Suprapubic skin (tissue), 4 donors: Measurements from ENCODE around the gene PPP2R5B. TPM values are rescaled to one million over a fixed set of nuclear protein-coding genes. Genes with fewer than 3 reads are reported as not detected.

Experiments used
- DNase-seq, 2 donors: peaks; one replicate each; pipeline ENCODE4 v3.0.0-alpha.2; 2019; ENCODE audit warnings: low spot score in 2 of 2
- H3K27ac ChIP-seq: fragments of 200-600 bp; sonication (generic); one replicate; pipeline ENCODE4 v1.5.1; 2019
- H3K27me3 ChIP-seq: fragments of 200-600 bp; sonication (generic); one replicate; pipeline ENCODE4 v1.5.1; 2019
- H3K36me3 ChIP-seq: fragments of 200-600 bp; sonication (generic); one replicate; pipeline ENCODE4 v1.5.1; 2019
- H3K4me1 ChIP-seq: fragments of 200-600 bp; sonication (generic); one replicate; pipeline ENCODE4 v1.5.1; 2019
- H3K4me3 ChIP-seq: fragments of 200-600 bp; sonication (generic); one replicate; pipeline ENCODE4 v1.5.1; 2019; ENCODE audit warnings: mild to moderate bottlenecking
- H3K9me3 ChIP-seq: fragments of 200-600 bp; sonication (generic); one replicate; pipeline ENCODE4 v1.5.1; 2019
- EP300 ChIP-seq: sonication (generic); formaldehyde crosslinking; IDR thresholded peaks from one replicate; pipeline ENCODE4 v1.6.1; 2017; ENCODE audit warnings: antibody characterized with exemption
- POLR2A ChIP-seq, 2 donors: fragments of 450-650 bp; IDR thresholded peaks; one replicate each; pipeline ENCODE4 v1.6.1; 2017; ENCODE audit warnings: antibody characterized with exemption in 2 of 2, mild to moderate bottlenecking in 2 of 2, moderate library complexity in 2 of 2
- POLR2AphosphoS5 ChIP-seq, 3 donors: sonication (generic); formaldehyde crosslinking; IDR thresholded peaks; one replicate each; pipeline ENCODE4 v1.6.1; 2017; ENCODE audit warnings: antibody characterized with exemption in 3 of 3
- WGBS: methylation state at CpG from one replicate; pipeline ENCODE4 v1.1.5; 2018; 5-methylcytosine and 5-hydroxymethylcytosine counted together
- total RNA-seq, 4 donors: library from RNA; depleted of rRNA; stranded (reverse); fragments of >200 nt; gene quantifications; one replicate each; pipeline ENCODE4 v1.1.0, GENCODE V29; 2016
- TF ChIP-seq, protein P1 (sequence below), 2 donors: fragments of 200-600 bp in 1 of 2; fragments of 450-650 bp in 1 of 2; sonication (generic) in 1 of 2; IDR thresholded peaks; one replicate each; pipeline ENCODE4 v1.5.1; 2016 to 2019; ENCODE audit warnings: antibody characterized with exemption in 2 of 2, mild to moderate bottlenecking in 1 of 2, moderate library complexity in 1 of 2

Gene PPP2R5B
- total RNA-seq: 10 to 100 TPM; 20.1 to 38.3 (median 27.3) TPM

DNA sequence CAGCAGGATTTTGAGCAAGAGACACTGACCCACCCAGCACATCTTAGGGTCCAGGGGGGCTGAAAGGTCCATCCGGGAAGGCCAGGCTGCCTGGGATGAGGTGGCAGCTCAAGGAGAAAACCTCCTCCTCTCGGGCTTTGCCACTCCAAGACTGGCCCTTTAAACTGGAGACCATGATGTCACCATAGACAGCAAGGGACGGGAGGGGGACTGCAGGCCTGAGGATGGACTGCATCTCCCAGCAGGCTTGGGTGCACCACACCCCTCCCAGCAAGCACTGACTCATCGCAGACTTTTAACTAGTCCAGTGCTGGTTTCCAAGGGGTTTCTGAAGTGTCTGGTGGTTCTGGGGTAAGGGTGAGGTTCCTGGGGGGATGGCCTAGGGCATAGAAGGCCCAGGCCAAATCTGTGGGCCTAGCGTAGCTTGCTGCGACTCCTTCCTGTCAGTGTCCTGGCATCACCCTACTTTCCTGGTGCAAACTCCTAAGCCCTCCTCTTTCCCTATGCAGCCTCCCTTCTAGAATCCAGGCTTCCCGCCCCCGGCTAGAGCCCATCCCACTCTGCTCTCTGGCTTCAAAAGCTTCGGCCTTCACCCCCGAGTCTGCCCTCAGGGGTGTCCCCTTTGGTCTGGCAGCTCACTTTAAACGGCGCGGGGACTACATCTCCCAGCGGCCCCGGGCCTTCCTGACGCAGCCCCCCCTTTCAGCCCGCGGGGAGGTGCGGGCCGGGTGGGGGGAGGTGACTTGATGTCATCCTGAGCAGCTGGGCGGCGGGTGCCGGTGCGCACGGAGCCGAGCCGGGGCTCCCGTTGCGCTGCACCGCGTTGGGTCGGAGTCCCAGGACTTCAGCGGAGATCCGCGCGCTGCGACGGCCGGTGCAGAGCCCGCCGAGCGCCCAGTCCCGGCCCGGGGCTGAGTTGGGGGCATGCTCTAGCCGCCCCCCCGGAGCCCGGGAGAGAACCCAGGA is at the start of gene PPP2R5B:
TSS of gene PPP2R5B (plus strand) at position 746 of the 966 bp plus-strand sequence. CDS start 1,046 bp downstream, outside the sequence.
- DNase-seq: peak; percentile 95 to 96
- H3K9me3 ChIP-seq: no peaks in the 10 kb centered on the region

DNA sequence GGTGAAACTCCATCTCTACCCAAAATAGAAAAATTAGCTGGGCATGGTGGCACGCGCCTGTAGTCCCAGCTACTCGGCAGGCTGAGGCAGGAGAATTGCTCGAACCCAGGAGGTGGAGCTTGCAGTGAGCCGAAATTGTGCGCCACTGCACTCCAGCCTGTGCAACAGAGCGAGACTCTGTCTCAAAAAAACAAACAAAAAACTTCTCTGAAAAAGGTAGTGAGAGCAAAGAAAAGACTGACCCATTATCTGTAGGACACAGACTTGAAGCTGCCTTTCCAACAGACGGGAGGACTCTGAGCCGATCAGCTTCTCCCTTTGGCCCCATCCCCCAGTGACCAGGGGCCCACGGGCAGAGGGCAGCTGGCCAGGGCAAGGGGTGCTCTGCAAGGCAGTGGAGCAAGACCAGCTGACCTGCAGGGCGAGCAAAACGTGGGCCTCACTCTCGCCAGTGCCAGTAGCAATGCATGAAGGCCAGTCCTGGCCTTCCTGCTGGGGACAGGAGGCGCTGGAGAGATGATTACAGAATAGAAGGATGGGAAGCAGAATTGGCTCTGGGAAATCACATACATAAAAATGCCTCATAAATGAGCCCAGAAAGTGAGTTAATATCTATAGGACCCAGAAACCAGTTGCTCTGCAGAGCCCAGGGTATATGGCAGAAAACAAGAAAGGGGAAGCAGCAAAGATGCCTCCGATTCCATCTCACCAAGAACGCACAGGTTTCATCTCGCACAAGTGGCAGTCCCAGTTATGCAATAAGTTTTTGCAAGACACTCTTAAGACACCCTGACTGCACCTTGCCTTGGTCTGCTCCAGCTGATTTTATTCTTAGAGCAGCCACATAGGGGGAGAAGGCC is 48.9 kb upstream of the PPP2R5B start:
- no peak for TF ChIP-seq POLR2AphosphoS5 (IDR thresholded peaks at IDR 0.05)
- Histone ChIP-seq H3K9me3 (no peaks in the 10 kb centered on the region), H3K27me3 (no peaks in the 10 kb centered on the region), H3K27ac (peak overlapping the region; percentile 90), H3K4me1 (peaks cover 87% of the 10 kb centered on the region), H3K4me3 (peak overlapping the region; percentile 95), H3K36me3 (peaks cover 31% of the 10 kb centered on the region)
- DNase-seq: no peak
- WGBS: 65% methylated on average over 17 of the region's 17 CpGs

More for the DNA sequence above, at the start of gene PPP2R5B:
- Histone ChIP-seq H3K36me3 (peaks cover 11% of the 10 kb centered on the region), H3K27ac (peak within 1 kb of the TSS; percentile 88), H3K4me3 (peak within 1 kb of the TSS; percentile 96), H3K4me1 (peaks cover 22% of the 10 kb centered on the region), H3K27me3 (no peaks in the 10 kb centered on the region)
- under 1% methylated on average over 32 of the region's 47 CpGs for WGBS
- TF ChIP-seq POLR2AphosphoS5 (IDR thresholded peaks at IDR 0.05): peak in 2 of 3 donors; percentile 27 to 80
- no peak for TF ChIP-seq EP300
- TF ChIP-seq POLR2A (IDR thresholded peaks at IDR 0.05): peak in 1 of 2 donors; percentile 46
- TF ChIP-seq, protein P1, sequence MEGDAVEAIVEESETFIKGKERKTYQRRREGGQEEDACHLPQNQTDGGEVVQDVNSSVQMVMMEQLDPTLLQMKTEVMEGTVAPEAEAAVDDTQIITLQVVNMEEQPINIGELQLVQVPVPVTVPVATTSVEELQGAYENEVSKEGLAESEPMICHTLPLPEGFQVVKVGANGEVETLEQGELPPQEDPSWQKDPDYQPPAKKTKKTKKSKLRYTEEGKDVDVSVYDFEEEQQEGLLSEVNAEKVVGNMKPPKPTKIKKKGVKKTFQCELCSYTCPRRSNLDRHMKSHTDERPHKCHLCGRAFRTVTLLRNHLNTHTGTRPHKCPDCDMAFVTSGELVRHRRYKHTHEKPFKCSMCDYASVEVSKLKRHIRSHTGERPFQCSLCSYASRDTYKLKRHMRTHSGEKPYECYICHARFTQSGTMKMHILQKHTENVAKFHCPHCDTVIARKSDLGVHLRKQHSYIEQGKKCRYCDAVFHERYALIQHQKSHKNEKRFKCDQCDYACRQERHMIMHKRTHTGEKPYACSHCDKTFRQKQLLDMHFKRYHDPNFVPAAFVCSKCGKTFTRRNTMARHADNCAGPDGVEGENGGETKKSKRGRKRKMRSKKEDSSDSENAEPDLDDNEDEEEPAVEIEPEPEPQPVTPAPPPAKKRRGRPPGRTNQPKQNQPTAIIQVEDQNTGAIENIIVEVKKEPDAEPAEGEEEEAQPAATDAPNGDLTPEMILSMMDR (IDR thresholded peaks at IDR 0.05): no peak

DNA sequence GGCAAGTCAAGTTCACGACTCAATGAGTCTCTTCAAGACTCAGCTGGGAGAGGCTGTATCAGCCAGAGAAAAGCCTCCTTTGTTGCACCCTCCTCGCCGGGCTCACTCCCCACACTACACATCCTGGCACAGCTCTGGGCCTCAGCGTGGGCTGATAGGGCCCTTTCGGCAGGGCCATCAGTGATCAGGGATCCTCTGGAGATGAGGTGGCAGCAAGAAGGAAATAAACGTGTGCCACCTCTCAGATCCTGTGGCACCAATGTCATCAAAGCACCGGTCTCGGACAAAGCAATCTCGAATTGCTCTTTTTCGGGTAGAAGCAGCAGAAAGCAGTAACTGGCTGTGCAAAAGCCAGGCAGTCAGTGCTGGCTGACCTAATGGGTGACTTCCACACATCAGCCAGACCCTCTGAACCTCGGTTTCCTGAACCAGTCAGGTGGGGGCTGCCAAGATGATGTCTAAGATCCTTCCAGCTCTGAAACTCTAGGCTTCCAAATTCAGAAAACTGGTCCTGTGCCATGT is 48.2 kb upstream of the PPP2R5B start:
- H3K4me1 ChIP-seq: peaks cover 87% of the 10 kb centered on the region
- DNase-seq: no peak
- TF ChIP-seq POLR2A (IDR thresholded peaks at IDR 0.05): no peak
- TF ChIP-seq, protein P1 (IDR thresholded peaks at IDR 0.05): no peak
- TF ChIP-seq POLR2AphosphoS5 (IDR thresholded peaks at IDR 0.05): no peak
- no peak for TF ChIP-seq EP300
- H3K4me3 ChIP-seq: peak overlapping the region; percentile 95
- no peaks in the 10 kb centered on the region for H3K9me3 ChIP-seq
- H3K27ac ChIP-seq: peak overlapping the region; percentile 90
- H3K27me3 ChIP-seq: no peaks in the 10 kb centered on the region
- 25% methylated on average over 11 of the region's 11 CpGs for WGBS
- H3K36me3 ChIP-seq: peaks cover 26% of the 10 kb centered on the region

DNA sequence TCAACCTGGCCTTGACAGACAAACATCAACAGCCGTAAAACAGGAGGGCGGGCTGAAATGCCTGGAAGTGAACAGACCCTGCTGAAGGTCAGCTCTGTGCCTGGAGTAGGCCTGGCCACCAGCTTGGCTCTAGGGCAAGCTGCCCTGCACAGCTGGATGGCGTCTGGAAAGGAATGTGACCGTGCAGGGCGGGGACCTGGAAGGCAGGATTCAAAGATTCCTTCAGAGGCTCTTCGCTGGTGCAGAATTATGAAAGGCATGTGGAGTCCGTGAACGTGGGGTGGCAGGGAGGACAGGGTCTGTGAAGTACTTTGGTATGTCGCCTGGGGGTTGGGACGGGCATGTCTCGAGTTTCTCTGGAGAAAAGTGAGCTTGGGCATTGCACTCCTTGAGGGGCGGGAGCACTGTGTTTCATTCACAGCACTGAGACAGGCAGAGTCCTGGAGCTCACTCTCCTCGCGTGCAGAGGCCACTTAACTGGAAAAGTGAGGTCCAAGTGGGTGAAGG is 47.6 kb upstream of the PPP2R5B start:
- no peak for DNase-seq
- TF ChIP-seq EP300 (no peak), POLR2AphosphoS5 (IDR thresholded peaks at IDR 0.05) (peak in 1 of 3 donors; percentile 41)
- no peaks in the 10 kb centered on the region for H3K9me3 ChIP-seq
- WGBS: 14% methylated on average over 14 of the region's 14 CpGs
- H3K27ac ChIP-seq: peak overlapping the region; percentile 90
- H3K4me1 ChIP-seq: peaks cover 87% of the 10 kb centered on the region
- H3K4me3 ChIP-seq: peak overlapping the region; percentile 95
- peaks cover 23% of the 10 kb centered on the region for H3K36me3 ChIP-seq
- no peaks in the 10 kb centered on the region for H3K27me3 ChIP-seq

DNA sequence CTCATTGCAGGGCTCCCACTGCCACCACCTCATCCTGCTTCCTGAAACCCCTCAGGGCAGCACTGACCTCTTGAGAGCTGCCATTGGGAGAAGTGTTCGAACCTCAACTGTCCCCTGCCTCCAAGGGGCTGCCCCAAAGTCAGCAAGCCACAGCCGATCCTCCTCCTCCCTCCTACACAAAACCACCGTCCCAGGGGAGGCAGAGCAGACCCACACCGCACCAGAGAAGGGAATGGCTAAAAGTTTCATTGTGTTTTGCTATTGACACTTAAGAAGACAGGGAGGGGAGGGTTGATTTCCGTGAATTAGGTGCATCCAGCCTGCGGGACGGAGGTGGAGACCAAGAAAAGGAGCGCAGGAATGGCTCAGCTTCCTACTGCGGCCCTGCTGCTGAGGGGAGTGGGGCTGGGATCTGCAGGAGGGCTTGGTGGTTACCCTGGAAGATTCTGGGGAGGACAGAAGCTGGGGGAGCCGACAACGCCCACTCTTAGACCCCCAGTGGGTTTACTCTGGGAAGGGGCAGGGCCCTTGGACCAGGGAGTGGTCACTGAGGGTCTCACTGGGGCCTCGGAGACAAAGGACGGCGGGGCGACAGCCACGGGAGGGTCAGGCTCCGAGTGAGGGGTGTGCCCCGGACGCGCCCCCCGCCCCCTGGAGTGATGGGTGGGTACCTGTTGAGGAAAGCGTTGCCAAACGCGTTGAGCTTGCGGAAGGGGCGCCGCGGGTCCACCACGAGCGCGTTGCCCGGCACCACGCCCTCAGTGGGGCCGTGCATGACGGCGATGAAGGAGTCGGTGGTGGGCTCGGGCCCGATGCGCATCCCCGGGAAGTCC is 46.9 kb upstream of the PPP2R5B start:
- Histone ChIP-seq H3K27me3 (no peaks in the 10 kb centered on the region), H3K27ac (peak overlapping the region; percentile 90)

More for the DNA sequence above, 46.9 kb upstream of the PPP2R5B start:
- no peak for DNase-seq
- H3K36me3 ChIP-seq: peaks cover 21% of the 10 kb centered on the region
- peaks cover 84% of the 10 kb centered on the region for H3K4me1 ChIP-seq
- H3K4me3 ChIP-seq: peak overlapping the region; percentile 95
- WGBS: 0% methylated on average over 26 of the region's 41 CpGs
- TF ChIP-seq POLR2A (IDR thresholded peaks at IDR 0.05) (no peak), POLR2AphosphoS5 (IDR thresholded peaks at IDR 0.05) (no peak), EP300 (no peak)
- TF ChIP-seq, protein P1 (IDR thresholded peaks at IDR 0.05): no peak
- H3K9me3 ChIP-seq: no peaks in the 10 kb centered on the region
